Esophagus muscularis mucosa (tissue), 4 donors: ENCODE data around the gene STN1. TPM values are rescaled to one million over a fixed set of nuclear protein-coding genes. Genes with fewer than 3 reads are reported as not detected.

Experiments used
- DNase-seq: peaks from one replicate; pipeline ENCODE4 v3.0.0-alpha.2; 2017; ENCODE audit errors: extremely low spot score
- H3K27ac ChIP-seq, 4 donors: fragments of 200-600 bp; sonication (generic); replicated peaks in 1 of 4; 1 replicate in 3 of 4; 2 replicates in 1 of 4; pipeline ENCODE4 v1.5.1; 2016 to 2019; ENCODE audit warnings: mild to moderate bottlenecking in 1 of 4
- H3K27me3 ChIP-seq, 4 donors: fragments of 200-600 bp; sonication (generic); one replicate each; pipeline versions ENCODE4 v1.5.1 to v1.6.0; 2016 to 2019
- H3K36me3 ChIP-seq, 4 donors: fragments of 200-600 bp; sonication (generic); one replicate each; pipeline ENCODE4 v1.5.1; 2016 to 2019
- H3K4me1 ChIP-seq, 4 donors: fragments of 200-600 bp; sonication (generic); one replicate each; pipeline ENCODE4 v1.5.1; 2016 to 2019
- H3K4me3 ChIP-seq, 4 donors: fragments of 200-600 bp; sonication (generic); 1 replicate in 2 of 4; 2 replicates in 2 of 4; pipeline ENCODE4 v1.5.1; 2016 to 2019; ENCODE audit warnings: mild to moderate bottlenecking in 4 of 4, moderate library complexity in 1 of 4
- H3K9me3 ChIP-seq, 4 donors: fragments of 200-600 bp; sonication (generic); 1 replicate in 3 of 4; 2 replicates in 1 of 4; pipeline ENCODE4 v1.5.1; 2016 to 2019
- CTCF ChIP-seq, 3 experiments: fragments of 200-600 bp in 2 of 3; fragments of 450-650 bp in 1 of 3; sonication (generic) in 2 of 3; IDR thresholded peaks; one replicate each; pipeline ENCODE4 v1.5.1; 2017 to 2019; ENCODE audit warnings: antibody characterized with exemption in 3 of 3, mild to moderate bottlenecking in 2 of 3, moderate library complexity in 1 of 3
- EP300 ChIP-seq: sonication (generic); formaldehyde crosslinking; IDR thresholded peaks from one replicate; pipeline ENCODE4 v1.6.1; 2017; ENCODE audit warnings: antibody characterized with exemption
- POLR2A ChIP-seq: fragments of 450-650 bp; IDR thresholded peaks from one replicate; pipeline ENCODE4 v1.6.1; 2017; ENCODE audit warnings: antibody characterized with exemption, moderate library complexity, mild to moderate bottlenecking, low read depth
- POLR2AphosphoS5 ChIP-seq, 2 donors: sonication (generic); formaldehyde crosslinking; IDR thresholded peaks; one replicate each; pipeline ENCODE4 v1.6.1; 2017; ENCODE audit warnings: antibody characterized with exemption in 2 of 2
- WGBS: methylation state at CpG from one replicate; pipeline ENCODE4 v1.1.5; 2018; 5-methylcytosine and 5-hydroxymethylcytosine counted together
- intact Hi-C: fragments of 100-400 bp; cut with DNase I; formaldehyde crosslinking; loops from one replicate; pipeline ENCODE4 v1.15.1; 2023
- total RNA-seq, 4 donors: library from RNA; depleted of rRNA; stranded (reverse); fragments of >200 nt; gene quantifications; one replicate each; pipeline versions ENCODE4 v1.1.0 to v1.2.1, GENCODE V29; 2016

The STN1 gene
- total RNA-seq, 4 donors from 2014 or later = 18.7 to 27.7 (median 24.9) TPM

- intact Hi-C loops = loop anchor here (10.0 kb wide), 2 partner anchors 76 to 246 kb away; no protein-coding TSS in a partner anchor
- H3K9me3 ChIP-seq = no peaks in the 10 kb centered on the region
- TF ChIP-seq POLR2AphosphoS5 (IDR thresholded peaks at IDR 0.05) = peak in 1 of 2 donors; percentile 9
- no peak for TF ChIP-seq EP300
- 85% methylated on average over 3 of the region's 3 CpGs for WGBS
- H3K36me3 ChIP-seq = no peaks in the 10 kb centered on the region
- DNase-seq = no peak
- no peaks in the 10 kb centered on the region for H3K27me3 ChIP-seq
- peak overlapping the region; percentile 11 to 20 (median 16) for H3K4me3 ChIP-seq
- H3K4me1 ChIP-seq = peaks cover 62 to 90% (median 82%) of the 10 kb centered on the region in 4 donors
- peak overlapping the region; percentile 59 to 85 (median 66) for H3K27ac ChIP-seq
Measured at GRCh38 chr10:103850572-103850895, 67.5 kb downstream of the STN1 start.

GRCh38 chr10:103849880-103850571, 68.0 kb downstream of the STN1 start:
- Histone ChIP-seq H3K36me3 (no peaks in the 10 kb centered on the region), H3K4me1 (peaks cover 67 to 88% (median 82%) of the 10 kb centered on the region in 4 donors), H3K27me3 (no peaks in the 10 kb centered on the region), H3K9me3 (no peaks in the 10 kb centered on the region), H3K4me3 (peak overlapping the region; percentile 12 to 23 (median 20)), H3K27ac (peak overlapping the region; percentile 59 to 85 (median 66))
- TF ChIP-seq POLR2A (no peak), CTCF (IDR thresholded peaks at IDR 0.05) (no peak), POLR2AphosphoS5 (IDR thresholded peaks at IDR 0.05) (peak in 1 of 2 donors; percentile 42)
- intact Hi-C loops = loop anchor here (10.0 kb wide), 2 partner anchors 75 to 245 kb away; no protein-coding TSS in a partner anchor
- WGBS = 40% methylated on average over 8 of the region's 8 CpGs
- DNase-seq = no peak

- peaks cover 74 to 87% (median 81%) of the 10 kb centered on the region in 4 donors for H3K4me1 ChIP-seq
- DNase-seq = no peak
- peak overlapping the region in 2 of 4 donors; percentile 20 to 23 for H3K4me3 ChIP-seq
- no peaks in the 10 kb centered on the region for H3K27me3 ChIP-seq
- no peaks in the 10 kb centered on the region for H3K36me3 ChIP-seq
- no peaks in the 10 kb centered on the region for H3K9me3 ChIP-seq
- intact Hi-C loops = no loop called here
- TF ChIP-seq POLR2A (no peak), CTCF (IDR thresholded peaks at IDR 0.05) (no peak), POLR2AphosphoS5 (IDR thresholded peaks at IDR 0.05) (no peak), EP300 (no peak)
- WGBS = 88% methylated on average over 9 of the region's 10 CpGs
- peak overlapping the region; percentile 59 to 85 (median 66) for H3K27ac ChIP-seq
Measured at GRCh38 chr10:103849212-103849877, 68.6 kb downstream of the STN1 start.

GRCh38 chr10:103847909-103848468, 70.0 kb downstream of the STN1 start:
- intact Hi-C loops = no loop called here
- H3K4me1 ChIP-seq = peaks cover 73 to 87% (median 79%) of the 10 kb centered on the region in 4 donors
- H3K27me3 ChIP-seq = no peaks in the 10 kb centered on the region
- 78% methylated on average over 6 of the region's 8 CpGs for WGBS
- H3K4me3 ChIP-seq = no peak overlapping the region
- peak in 1 of 3 experiments; percentile 13 for TF ChIP-seq CTCF (IDR thresholded peaks at IDR 0.05)
- no peak for TF ChIP-seq POLR2AphosphoS5 (IDR thresholded peaks at IDR 0.05)
- TF ChIP-seq EP300 = no peak
- no peak for DNase-seq
- no peak overlapping the region for H3K27ac ChIP-seq
- no peaks in the 10 kb centered on the region for H3K9me3 ChIP-seq
- H3K36me3 ChIP-seq = no peaks in the 10 kb centered on the region

DNA sequence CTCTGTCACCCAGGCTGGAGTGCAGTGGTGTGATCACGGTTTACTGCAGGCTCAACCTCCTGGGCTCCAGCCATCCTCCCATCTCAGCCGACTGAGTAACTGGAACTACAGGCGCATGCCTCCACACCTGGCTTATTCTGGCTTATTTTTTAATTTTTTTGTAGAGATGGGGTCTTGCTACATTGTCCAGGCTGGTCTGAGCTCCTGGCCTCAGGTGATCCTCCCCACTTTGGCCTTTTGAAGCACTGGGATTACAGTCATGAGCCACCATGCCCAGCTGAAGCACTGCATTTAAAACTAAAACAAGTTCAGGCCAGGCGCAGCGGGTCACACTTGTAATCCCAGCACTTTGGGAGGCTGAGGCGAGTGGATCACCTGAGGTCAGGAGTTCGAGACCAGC, 70.6 kb downstream of the STN1 start:
- Histone ChIP-seq H3K36me3 (no peaks in the 10 kb centered on the region), H3K9me3 (no peaks in the 10 kb centered on the region), H3K4me3 (no peak overlapping the region), H3K27ac (no peak overlapping the region), H3K4me1 (peaks cover 67 to 83% (median 75%) of the 10 kb centered on the region in 4 donors), H3K27me3 (no peaks in the 10 kb centered on the region)
- 84% methylated on average over 7 of the region's 7 CpGs for WGBS
- no peak for DNase-seq
- intact Hi-C loops = no loop called here
- no peak for TF ChIP-seq POLR2AphosphoS5 (IDR thresholded peaks at IDR 0.05)
- TF ChIP-seq CTCF (IDR thresholded peaks at IDR 0.05) = no peak
- TF ChIP-seq POLR2A = no peak
- TF ChIP-seq EP300 = no peak
